GM12864 (cell line): ENCODE results near the gene MAST2.

Experiments used
- DNase-seq: peaks from one replicate; pipeline ENCODE4 v3.0.0-alpha.2; 2011; ENCODE audit warnings: low read depth
- H3K4me3 ChIP-seq: 2 replicates; pipeline ENCODE4 v1.5.1; 2011; ENCODE audit warnings: mild to moderate bottlenecking, low read depth, low read length, control low read depth
- CTCF ChIP-seq: IDR thresholded peaks from 2 replicates; pipeline ENCODE4 v1.5.1; 2011; ENCODE audit warnings: low read depth, mild to moderate bottlenecking, moderate library complexity, low read length, control low read depth, inconsistent platforms; ENCODE audit errors: missing control alignments

The MAST2 gene

GRCh38 chr1:45883658-45884057, 80.2 kb downstream of the MAST2 start:
- no peak for TF ChIP-seq CTCF
- no peak for DNase-seq
- H3K4me3 ChIP-seq, result no peak overlapping the region

- no peak for TF ChIP-seq CTCF
- H3K4me3 ChIP-seq, result no peak overlapping the region
- DNase-seq, result no peak
Measured at GRCh38 chr1:45884700-45885099, 81.3 kb downstream of the MAST2 start.

- H3K4me3 ChIP-seq, result no peak overlapping the region
- no peak for DNase-seq
- no peak for TF ChIP-seq CTCF
Measured at GRCh38 chr1:45886229-45886628, 82.8 kb downstream of the MAST2 start.

GRCh38 chr1:45887156-45887842, 83.9 kb downstream of the MAST2 start:
- no peak overlapping the region for H3K4me3 ChIP-seq
- DNase-seq, result no peak
- no peak for TF ChIP-seq CTCF

- no peak for TF ChIP-seq CTCF
- DNase-seq, result no peak
Measured at GRCh38 chr1:45890078-45890477, 86.7 kb downstream of the MAST2 start.

GRCh38 chr1:45891087-45891486, 87.7 kb downstream of the MAST2 start:
- TF ChIP-seq CTCF, result no peak
- no peak overlapping the region for H3K4me3 ChIP-seq
- DNase-seq, result no peak

More at GRCh38 chr1:45890078-45890477, 86.7 kb downstream of the MAST2 start:
- no peak overlapping the region for H3K4me3 ChIP-seq
